Tibial nerve (tissue), 4 donors: ENCODE data around the gene ATP9B.

Source experiments
- EP300 ChIP-seq, 2 donors: sonication (generic); formaldehyde crosslinking; IDR thresholded peaks; one replicate each; pipeline ENCODE4 v1.6.1; 2017; ENCODE audit warnings: antibody characterized with exemption in 2 of 2, mild to moderate bottlenecking in 1 of 2
- POLR2A ChIP-seq, 2 donors: fragments of 450-650 bp; IDR thresholded peaks; one replicate each; pipeline ENCODE4 v1.6.1; 2017; ENCODE audit warnings: antibody characterized with exemption in 2 of 2, mild to moderate bottlenecking in 2 of 2, moderate library complexity in 2 of 2
- TF ChIP-seq, protein P1 (sequence below), 5 experiments: fragments of 200-600 bp in 3 of 5; fragments of 450-650 bp in 2 of 5; sonication (generic) in 3 of 5; IDR thresholded peaks; one replicate each; pipeline ENCODE4 v1.5.1; 2016 to 2019; ENCODE audit warnings: antibody characterized with exemption in 5 of 5, mild to moderate bottlenecking in 3 of 5, moderate library complexity in 2 of 5

DNA sequence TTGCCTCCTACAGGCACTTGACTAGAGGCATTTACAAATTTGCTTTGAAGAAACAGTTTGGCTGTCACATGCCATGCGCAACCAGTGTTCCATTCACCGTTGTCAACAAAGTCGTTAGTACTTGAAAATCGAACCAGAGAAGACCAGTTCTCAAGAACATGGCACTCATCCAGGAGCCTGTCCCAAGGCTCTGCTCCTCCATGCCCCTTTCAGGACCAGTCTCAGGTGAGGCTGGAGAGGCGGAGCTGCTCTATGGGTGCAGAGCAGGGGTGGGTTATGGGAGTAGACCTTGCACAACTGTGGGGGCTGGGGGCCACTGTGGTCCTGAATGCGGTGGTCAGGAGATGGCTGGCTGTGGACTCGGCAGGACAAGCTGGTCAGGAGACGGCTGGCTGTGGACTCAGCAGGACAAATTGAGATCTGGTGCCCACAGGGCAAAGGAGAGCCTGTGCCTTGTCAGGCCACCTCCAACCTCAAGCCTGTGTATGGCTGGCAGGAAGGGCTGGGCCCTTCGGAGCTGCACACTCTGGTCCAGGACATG lies 12.3 kb upstream of the ATP9B start:
- TF ChIP-seq, protein P1, sequence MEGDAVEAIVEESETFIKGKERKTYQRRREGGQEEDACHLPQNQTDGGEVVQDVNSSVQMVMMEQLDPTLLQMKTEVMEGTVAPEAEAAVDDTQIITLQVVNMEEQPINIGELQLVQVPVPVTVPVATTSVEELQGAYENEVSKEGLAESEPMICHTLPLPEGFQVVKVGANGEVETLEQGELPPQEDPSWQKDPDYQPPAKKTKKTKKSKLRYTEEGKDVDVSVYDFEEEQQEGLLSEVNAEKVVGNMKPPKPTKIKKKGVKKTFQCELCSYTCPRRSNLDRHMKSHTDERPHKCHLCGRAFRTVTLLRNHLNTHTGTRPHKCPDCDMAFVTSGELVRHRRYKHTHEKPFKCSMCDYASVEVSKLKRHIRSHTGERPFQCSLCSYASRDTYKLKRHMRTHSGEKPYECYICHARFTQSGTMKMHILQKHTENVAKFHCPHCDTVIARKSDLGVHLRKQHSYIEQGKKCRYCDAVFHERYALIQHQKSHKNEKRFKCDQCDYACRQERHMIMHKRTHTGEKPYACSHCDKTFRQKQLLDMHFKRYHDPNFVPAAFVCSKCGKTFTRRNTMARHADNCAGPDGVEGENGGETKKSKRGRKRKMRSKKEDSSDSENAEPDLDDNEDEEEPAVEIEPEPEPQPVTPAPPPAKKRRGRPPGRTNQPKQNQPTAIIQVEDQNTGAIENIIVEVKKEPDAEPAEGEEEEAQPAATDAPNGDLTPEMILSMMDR (IDR thresholded peaks at IDR 0.05), result no peak
- no peak for TF ChIP-seq EP300 (IDR thresholded peaks at IDR 0.05)
- no peak for TF ChIP-seq POLR2A (IDR thresholded peaks at IDR 0.05)
